Neural cell (in vitro differentiated cells): ENCODE data around the gene PRDM15. TPM values are rescaled to one million over a fixed set of nuclear protein-coding genes. Genes with fewer than 3 reads are reported as not detected.

Experiments
- H2AFZ ChIP-seq: fragments of 200-600, 300-800 bp; sonication (generic), shearing (Covaris generic); 2 replicates; pipeline ENCODE4 v1.6.0; 2014; ENCODE audit warnings: low read depth, mild to moderate bottlenecking, antibody characterized with exemption, low read length, moderate library complexity
- H3F3A ChIP-seq: fragments of 200-600 bp; shearing (Covaris generic); 2 replicates; pipeline ENCODE4 v1.6.1; 2016; ENCODE audit warnings: mild to moderate bottlenecking, moderate library complexity, mixed read lengths, antibody characterized with exemption, low read length; ENCODE audit not compliant: insufficient read depth, poor library complexity, severe bottlenecking
- H3K27ac ChIP-seq: fragments of 200-600, 300-800 bp; sonication (generic), shearing (Covaris generic); 2 replicates; pipeline ENCODE4 v1.5.1; 2014; ENCODE audit warnings: mild to moderate bottlenecking, low read length, moderate library complexity
- H3K27me3 ChIP-seq: fragments of 300-800, 200-600 bp; sonication (generic), shearing (Covaris generic); 2 replicates; pipeline ENCODE4 v1.6.0; 2014; ENCODE audit warnings: mild to moderate bottlenecking, low read depth, low read length, moderate library complexity; ENCODE audit not compliant: insufficient read depth
- H3K36me3 ChIP-seq: fragments of 300-800, 200-600 bp; sonication (generic), shearing (Covaris generic); 2 replicates; pipeline ENCODE4 v1.5.1; 2014; ENCODE audit warnings: mild to moderate bottlenecking, antibody characterized with exemption, low read length, moderate library complexity; ENCODE audit not compliant: insufficient read depth
- H3K4me2 ChIP-seq: fragments of 300-800, 200-600 bp; sonication (generic), shearing (Covaris generic); 2 replicates; pipeline ENCODE4 v1.6.0; 2014; ENCODE audit warnings: mild to moderate bottlenecking, low read length
- H3K4me3 ChIP-seq: fragments of 300-800, 200-600 bp; sonication (generic), shearing (Covaris generic); 2 replicates; pipeline ENCODE4 v1.5.1; 2014; ENCODE audit warnings: mild to moderate bottlenecking, low read length, moderate library complexity
- H3K79me2 ChIP-seq: fragments of 200-600 bp; shearing (Covaris generic); replicated peaks from 2 replicates; pipeline ENCODE4 v1.6.0; 2014; ENCODE audit warnings: mild to moderate bottlenecking, low read length, moderate library complexity; ENCODE audit not compliant: insufficient read depth
- H3K9ac ChIP-seq: fragments of 300-800, 200-600 bp; sonication (generic), shearing (Covaris generic); 2 replicates; pipeline ENCODE4 v1.6.1; 2016; ENCODE audit warnings: mild to moderate bottlenecking, low read length, mixed read lengths
- H3K9me2 ChIP-seq: fragments of 200-600 bp; shearing (Covaris generic); 2 replicates; pipeline ENCODE4 v1.6.1; 2016; ENCODE audit warnings: mild to moderate bottlenecking, low read length, mixed read lengths; ENCODE audit not compliant: insufficient read depth
- H3K9me3 ChIP-seq: fragments of 200-600, 300-800 bp; sonication (generic), shearing (Covaris generic); 2 replicates; pipeline ENCODE4 v1.6.1; 2016; ENCODE audit warnings: mild to moderate bottlenecking, mixed run types, low read length, moderate library complexity, mixed read lengths
- H4K20me1 ChIP-seq: fragments of 200-600 bp; shearing (Covaris generic); 2 replicates; pipeline ENCODE4 v1.6.1; 2016; ENCODE audit warnings: mild to moderate bottlenecking, mixed run types; ENCODE audit not compliant: insufficient read depth
- EZH2 ChIP-seq: fragments of 200-600, 300-800 bp; shearing (Covaris generic), sonication (generic); IDR thresholded peaks from 2 replicates; pipeline ENCODE4 v1.6.1; 2014; ENCODE audit warnings: antibody characterized with exemption, low read length, borderline replicate concordance, mild to moderate bottlenecking; ENCODE audit not compliant: insufficient read depth, poor library complexity, severe bottlenecking
- MXI1 ChIP-seq: fragments of 450-650 bp; conservative IDR thresholded peaks from 2 replicates; pipeline ENCODE4 v1.6.1; 2014; ENCODE audit warnings: antibody characterized with exemption, mild to moderate bottlenecking; ENCODE audit not compliant: poor library complexity, severe bottlenecking
- POLR2AphosphoS5 ChIP-seq: IDR thresholded peaks from 2 replicates; pipeline ENCODE4 v1.6.1; 2012
- RAD21 ChIP-seq: fragments of 450-650 bp; conservative IDR thresholded peaks from 2 replicates; pipeline ENCODE4 v1.6.1; 2014; ENCODE audit warnings: antibody characterized with exemption, mild to moderate bottlenecking, moderate library complexity
- SMC3 ChIP-seq: fragments of 450-650 bp; conservative IDR thresholded peaks from 2 replicates; pipeline ENCODE4 v1.6.1; 2014; ENCODE audit warnings: antibody characterized with exemption, mild to moderate bottlenecking, moderate library complexity; ENCODE audit not compliant: poor library complexity
- TAF1 ChIP-seq: IDR thresholded peaks from 2 replicates; pipeline ENCODE4 v1.6.1; 2012; ENCODE audit warnings: low read depth
- polyA plus RNA-seq: library from polyadenylated mRNA; depleted of rRNA; stranded (reverse); fragments of >200 nt; gene quantifications from 2 replicates; pipeline ENCODE4 v1.2.3, GENCODE V29; 2014
- TF ChIP-seq, protein P1 (sequence below): IDR thresholded peaks from 2 replicates; pipeline ENCODE4 v1.6.1; 2012; ENCODE audit warnings: borderline replicate concordance
- TF ChIP-seq, protein P2 (sequence below): fragments of 450-650 bp; IDR thresholded peaks from 2 replicates; pipeline ENCODE4 v1.5.1; 2014; ENCODE audit warnings: antibody characterized with exemption, mild to moderate bottlenecking, moderate library complexity; ENCODE audit not compliant: poor library complexity, severe bottlenecking

Gene PRDM15
- polyA plus RNA-seq, 1 donor from 2014 or later: 4.1 TPM

DNA sequence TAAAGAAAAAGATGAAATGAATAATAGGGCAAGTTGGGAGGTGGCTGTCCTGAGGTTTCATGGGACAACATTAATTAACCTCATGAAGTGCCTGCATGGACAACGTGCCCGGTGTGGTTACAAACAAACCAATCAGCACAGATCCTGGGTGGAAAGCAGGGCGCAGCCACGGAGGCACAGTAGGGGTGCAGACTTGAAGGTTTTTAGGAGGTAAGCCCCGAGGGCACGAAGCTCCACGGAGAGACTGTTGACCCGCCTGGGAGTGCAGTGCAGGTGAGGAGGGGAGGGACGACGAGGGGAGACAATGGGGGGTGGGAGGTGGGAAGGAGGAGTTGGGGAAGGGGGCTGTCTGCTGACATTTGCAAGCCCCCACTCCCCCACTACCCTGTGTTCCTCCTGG is 110.0 kb downstream of the PRDM15 start:
- H3K9me3 ChIP-seq: no peaks in the 10 kb centered on the region
- peaks cover 74% of the 10 kb centered on the region for H3K27me3 ChIP-seq
- no peak overlapping the region for H2AFZ ChIP-seq
- no peak overlapping the region for H3K4me2 ChIP-seq
- H3K36me3 ChIP-seq: no peaks in the 10 kb centered on the region
- no peaks in the 10 kb centered on the region for H3K9me2 ChIP-seq
- no peak overlapping the region for H3K27ac ChIP-seq
- no peak overlapping the region for H3K4me3 ChIP-seq
- TF ChIP-seq, protein P1, sequence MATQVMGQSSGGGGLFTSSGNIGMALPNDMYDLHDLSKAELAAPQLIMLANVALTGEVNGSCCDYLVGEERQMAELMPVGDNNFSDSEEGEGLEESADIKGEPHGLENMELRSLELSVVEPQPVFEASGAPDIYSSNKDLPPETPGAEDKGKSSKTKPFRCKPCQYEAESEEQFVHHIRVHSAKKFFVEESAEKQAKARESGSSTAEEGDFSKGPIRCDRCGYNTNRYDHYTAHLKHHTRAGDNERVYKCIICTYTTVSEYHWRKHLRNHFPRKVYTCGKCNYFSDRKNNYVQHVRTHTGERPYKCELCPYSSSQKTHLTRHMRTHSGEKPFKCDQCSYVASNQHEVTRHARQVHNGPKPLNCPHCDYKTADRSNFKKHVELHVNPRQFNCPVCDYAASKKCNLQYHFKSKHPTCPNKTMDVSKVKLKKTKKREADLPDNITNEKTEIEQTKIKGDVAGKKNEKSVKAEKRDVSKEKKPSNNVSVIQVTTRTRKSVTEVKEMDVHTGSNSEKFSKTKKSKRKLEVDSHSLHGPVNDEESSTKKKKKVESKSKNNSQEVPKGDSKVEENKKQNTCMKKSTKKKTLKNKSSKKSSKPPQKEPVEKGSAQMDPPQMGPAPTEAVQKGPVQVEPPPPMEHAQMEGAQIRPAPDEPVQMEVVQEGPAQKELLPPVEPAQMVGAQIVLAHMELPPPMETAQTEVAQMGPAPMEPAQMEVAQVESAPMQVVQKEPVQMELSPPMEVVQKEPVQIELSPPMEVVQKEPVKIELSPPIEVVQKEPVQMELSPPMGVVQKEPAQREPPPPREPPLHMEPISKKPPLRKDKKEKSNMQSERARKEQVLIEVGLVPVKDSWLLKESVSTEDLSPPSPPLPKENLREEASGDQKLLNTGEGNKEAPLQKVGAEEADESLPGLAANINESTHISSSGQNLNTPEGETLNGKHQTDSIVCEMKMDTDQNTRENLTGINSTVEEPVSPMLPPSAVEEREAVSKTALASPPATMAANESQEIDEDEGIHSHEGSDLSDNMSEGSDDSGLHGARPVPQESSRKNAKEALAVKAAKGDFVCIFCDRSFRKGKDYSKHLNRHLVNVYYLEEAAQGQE: no peak
- TF ChIP-seq SMC3 (no peak), EZH2 (no peak), RAD21 (no peak), POLR2AphosphoS5 (no peak), TAF1 (no peak), MXI1 (no peak)
- TF ChIP-seq, protein P2, sequence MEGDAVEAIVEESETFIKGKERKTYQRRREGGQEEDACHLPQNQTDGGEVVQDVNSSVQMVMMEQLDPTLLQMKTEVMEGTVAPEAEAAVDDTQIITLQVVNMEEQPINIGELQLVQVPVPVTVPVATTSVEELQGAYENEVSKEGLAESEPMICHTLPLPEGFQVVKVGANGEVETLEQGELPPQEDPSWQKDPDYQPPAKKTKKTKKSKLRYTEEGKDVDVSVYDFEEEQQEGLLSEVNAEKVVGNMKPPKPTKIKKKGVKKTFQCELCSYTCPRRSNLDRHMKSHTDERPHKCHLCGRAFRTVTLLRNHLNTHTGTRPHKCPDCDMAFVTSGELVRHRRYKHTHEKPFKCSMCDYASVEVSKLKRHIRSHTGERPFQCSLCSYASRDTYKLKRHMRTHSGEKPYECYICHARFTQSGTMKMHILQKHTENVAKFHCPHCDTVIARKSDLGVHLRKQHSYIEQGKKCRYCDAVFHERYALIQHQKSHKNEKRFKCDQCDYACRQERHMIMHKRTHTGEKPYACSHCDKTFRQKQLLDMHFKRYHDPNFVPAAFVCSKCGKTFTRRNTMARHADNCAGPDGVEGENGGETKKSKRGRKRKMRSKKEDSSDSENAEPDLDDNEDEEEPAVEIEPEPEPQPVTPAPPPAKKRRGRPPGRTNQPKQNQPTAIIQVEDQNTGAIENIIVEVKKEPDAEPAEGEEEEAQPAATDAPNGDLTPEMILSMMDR: no peak
- no peaks in the 10 kb centered on the region for H3F3A ChIP-seq
- H4K20me1 ChIP-seq: no peaks in the 10 kb centered on the region
- H3K9ac ChIP-seq: no peak overlapping the region
- H3K79me2 ChIP-seq: no peaks in the 10 kb centered on the region

DNA sequence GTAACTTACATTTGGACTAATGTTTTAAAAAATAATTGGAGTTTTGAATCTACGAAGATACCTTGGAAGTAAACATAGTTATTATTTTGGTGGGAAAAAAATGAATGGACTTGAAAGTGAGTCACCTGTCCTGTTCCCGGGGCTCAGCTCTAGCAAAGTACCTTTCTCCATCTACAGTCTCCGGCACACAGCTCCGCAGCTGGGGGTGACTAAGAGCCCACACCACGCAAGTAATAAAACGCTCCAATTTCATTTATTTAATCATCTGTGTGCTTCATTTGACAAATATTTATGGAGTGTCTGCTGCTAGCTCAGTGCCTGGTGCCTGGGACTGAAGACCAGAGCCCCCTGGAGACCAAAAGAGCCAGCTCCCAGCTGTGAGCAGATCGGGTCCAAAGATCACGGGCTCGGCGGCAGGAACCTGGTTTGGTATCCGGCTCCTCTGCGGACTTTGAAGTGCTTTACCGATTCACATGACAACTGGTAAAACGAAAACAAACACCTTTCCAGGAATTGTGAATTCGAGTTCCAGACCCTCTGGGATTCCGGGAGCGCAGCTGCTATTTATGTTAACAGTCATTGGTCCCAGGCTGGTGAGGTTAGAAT is 110.6 kb downstream of the PRDM15 start:
- no peaks in the 10 kb centered on the region for H3K36me3 ChIP-seq
- TF ChIP-seq, protein P2: no peak
- TF ChIP-seq MXI1 (no peak), RAD21 (no peak), EZH2 (no peak)
- TF ChIP-seq, protein P1: no peak
- no peak overlapping the region for H3K27ac ChIP-seq
- H4K20me1 ChIP-seq: no peaks in the 10 kb centered on the region
- H3K9me2 ChIP-seq: no peaks in the 10 kb centered on the region
- no peak overlapping the region for H3K4me3 ChIP-seq
- no peaks in the 10 kb centered on the region for H3F3A ChIP-seq
- no peaks in the 10 kb centered on the region for H3K9me3 ChIP-seq
- H3K4me2 ChIP-seq: no peak overlapping the region
- H2AFZ ChIP-seq: no peak overlapping the region
- no peak overlapping the region for H3K9ac ChIP-seq
- peaks cover 80% of the 10 kb centered on the region for H3K27me3 ChIP-seq
- H3K79me2 ChIP-seq: no peaks in the 10 kb centered on the region
